H9 (cell line): Measurements from ENCODE around the gene DDX51. TPM values are rescaled to one million over a fixed set of nuclear protein-coding genes. Genes with fewer than 3 reads are reported as not detected.
"Not testable (repeated sequence)": the region's sequence is repeated elsewhere in the genome, so short reads cannot be mapped to it uniquely, and the experiment has no call there.

Experiments used
- DNase-seq: peaks from one replicate; pipeline ENCODE4 v3.0.0-alpha.2; 2017
- H2AFZ ChIP-seq: one replicate; pipeline ENCODE4 v1.6.1; 2013; ENCODE audit warnings: mild to moderate bottlenecking, low read length, control low read depth, moderate library complexity
- H2AK5ac ChIP-seq: 2 replicates; pipeline ENCODE4 v1.6.1; 2013; ENCODE audit warnings: low read length, control low read depth, mixed read lengths; ENCODE audit not compliant: insufficient read length
- H2BK120ac ChIP-seq: one replicate; pipeline ENCODE4 v1.6.1; 2013; ENCODE audit warnings: low read depth, mild to moderate bottlenecking, low read length, control low read depth, inconsistent platforms; ENCODE audit not compliant: poor library complexity, severe bottlenecking
- H2BK12ac ChIP-seq: 2 replicates; pipeline ENCODE4 v1.6.1; 2013; ENCODE audit warnings: low read length, control low read depth, mixed read lengths, low read depth; ENCODE audit not compliant: insufficient read length
- H2BK15ac ChIP-seq: 2 replicates; pipeline ENCODE4 v1.6.1; 2013; ENCODE audit warnings: low read depth, low read length, control low read depth
- H2BK20ac ChIP-seq: one replicate; pipeline ENCODE4 v1.6.1; 2013; ENCODE audit warnings: low read depth, mild to moderate bottlenecking, low read length, control low read depth, inconsistent platforms; ENCODE audit not compliant: poor library complexity, severe bottlenecking
- H2BK5ac ChIP-seq: 2 replicates; pipeline ENCODE4 v1.6.1; 2013; ENCODE audit warnings: low read length, control low read depth, mixed read lengths; ENCODE audit not compliant: insufficient read length
- H3K14ac ChIP-seq: 2 replicates; pipeline ENCODE4 v1.6.1; 2013; ENCODE audit warnings: low read length, control low read depth; ENCODE audit not compliant: insufficient read depth
- H3K18ac ChIP-seq: 2 replicates; pipeline ENCODE4 v1.6.1; 2013; ENCODE audit warnings: low read depth, mild to moderate bottlenecking, mixed read lengths, low read length, control low read depth; ENCODE audit not compliant: insufficient read length
- H3K23ac ChIP-seq: 2 replicates; pipeline ENCODE4 v1.6.1; 2013; ENCODE audit warnings: low read length, control low read depth, mixed read lengths, low read depth; ENCODE audit not compliant: insufficient read length
- H3K23me2 ChIP-seq: 2 replicates; pipeline ENCODE4 v1.6.1; 2013; ENCODE audit warnings: low read depth, mild to moderate bottlenecking, mixed read lengths, low read length, control low read depth; ENCODE audit not compliant: insufficient read length, poor library complexity, severe bottlenecking
- H3K27ac ChIP-seq: 2 replicates; pipeline ENCODE4 v1.5.1; 2013; ENCODE audit warnings: low read length, control low read depth, mixed read lengths, low read depth; ENCODE audit not compliant: insufficient read length
- H3K27me3 ChIP-seq: 2 replicates; pipeline ENCODE4 v1.6.1; 2013; ENCODE audit warnings: low read length, control low read depth, inconsistent platforms; ENCODE audit not compliant: insufficient read depth
- H3K4ac ChIP-seq: 2 replicates; pipeline ENCODE4 v1.6.1; 2013; ENCODE audit warnings: low read depth, mild to moderate bottlenecking, control low read depth, inconsistent platforms, low read length, moderate library complexity
- H3K4me1 ChIP-seq: 2 replicates; pipeline ENCODE4 v1.6.1; 2013; ENCODE audit warnings: low read length, control low read depth, inconsistent platforms; ENCODE audit not compliant: insufficient read depth
- H3K4me2 ChIP-seq: 2 replicates; pipeline ENCODE4 v1.6.1; 2013; ENCODE audit warnings: low read length, control low read depth, mixed read lengths; ENCODE audit not compliant: insufficient read length, insufficient read depth
- H3K56ac ChIP-seq: 2 replicates; pipeline ENCODE4 v1.6.1; 2013; ENCODE audit warnings: low read depth, mild to moderate bottlenecking, mixed read lengths, low read length, control low read depth; ENCODE audit not compliant: insufficient read length
- H3K79me1 ChIP-seq: 2 replicates; pipeline ENCODE4 v1.6.1; 2013; ENCODE audit warnings: low read depth, mild to moderate bottlenecking, moderate library complexity, low read length, control low read depth, inconsistent platforms; ENCODE audit not compliant: insufficient read depth, poor library complexity, severe bottlenecking
- H3K79me2 ChIP-seq: 2 replicates; pipeline ENCODE4 v1.6.1; 2013; ENCODE audit warnings: low read length, control low read depth, inconsistent platforms; ENCODE audit not compliant: insufficient read depth
- H3K9ac ChIP-seq: 2 replicates; pipeline ENCODE4 v1.6.1; 2013; ENCODE audit warnings: low read length, control low read depth, mixed read lengths; ENCODE audit not compliant: insufficient read length; ENCODE audit errors: extremely low read depth
- H3K9me3 ChIP-seq: one replicate; pipeline ENCODE4 v1.6.1; 2013; ENCODE audit warnings: low read depth, low read length, inconsistent platforms; ENCODE audit not compliant: control insufficient read depth
- H3T11ph ChIP-seq: one replicate; pipeline ENCODE4 v1.6.1; 2013; ENCODE audit warnings: mild to moderate bottlenecking, low read length, control low read depth, inconsistent platforms
- H4K20me1 ChIP-seq: one replicate; pipeline ENCODE4 v1.6.1; 2013; ENCODE audit not compliant: control insufficient read depth, insufficient read length, insufficient read depth
- H4K5ac ChIP-seq: 2 replicates; pipeline ENCODE4 v1.6.1; 2013; ENCODE audit warnings: low read depth, mild to moderate bottlenecking, mixed read lengths, low read length, control low read depth; ENCODE audit not compliant: insufficient read length
- H4K8ac ChIP-seq: replicated peaks from 2 replicates; pipeline ENCODE4 v1.6.1; 2013; ENCODE audit warnings: low read length, control low read depth, mixed read lengths, low read depth; ENCODE audit not compliant: insufficient read length
- H4K91ac ChIP-seq: 2 replicates; pipeline ENCODE4 v1.6.1; 2013; ENCODE audit warnings: low read depth, mild to moderate bottlenecking, moderate library complexity, mixed read lengths, low read length, control low read depth; ENCODE audit not compliant: insufficient read length
- H3K27ac Mint-ChIP-seq, 3 experiments: 2 replicates in 2 of 3; 3 replicates in 1 of 3; pipeline ENCODE4 v1.8.0; 2020 to 2021; ENCODE audit warnings: mixed read lengths in 3 of 3, mild to moderate bottlenecking in 1 of 3, moderate library complexity in 1 of 3
- H3K27me3 Mint-ChIP-seq: 2 replicates; pipeline ENCODE4 v1.8.0; 2021; ENCODE audit warnings: low read depth, mild to moderate bottlenecking, moderate library complexity, mixed read lengths
- H3K36me3 Mint-ChIP-seq, 3 experiments: 2 replicates in 2 of 3; 3 replicates in 1 of 3; pipeline ENCODE4 v1.8.0; 2020 to 2021; ENCODE audit warnings: low read depth in 3 of 3, mixed read lengths in 3 of 3; ENCODE audit not compliant: insufficient read depth in 1 of 3
- H3K4me1 Mint-ChIP-seq, 2 experiments: 2 replicates each; pipeline ENCODE4 v1.8.0; 2020; ENCODE audit warnings: mixed read lengths in 2 of 2
- H3K4me3 Mint-ChIP-seq, 2 experiments: 2 replicates in 1 of 2; 3 replicates in 1 of 2; pipeline ENCODE4 v1.8.0; 2020 to 2021; ENCODE audit warnings: mild to moderate bottlenecking in 2 of 2, mixed read lengths in 2 of 2, moderate library complexity in 1 of 2
- H3K9me3 Mint-ChIP-seq, 2 experiments: 2 replicates in 1 of 2; 3 replicates in 1 of 2; pipeline ENCODE4 v1.8.0; 2020; ENCODE audit warnings: mild to moderate bottlenecking in 2 of 2, mixed read lengths in 2 of 2, moderate library complexity in 1 of 2
- CTCF ChIP-seq: fragments of 200-600 bp; sonication (generic); conservative IDR thresholded peaks from 3 replicates; pipeline ENCODE4 v1.8.0; 2021; ENCODE audit warnings: antibody characterized with exemption, mild to moderate bottlenecking
- WGBS: extraction: QIAGEN DNeasy Blood & Tissue Kit; methylation state at CpG from one replicate; pipeline ENCODE4 v1.1.7; 2013; ENCODE audit warnings: missing lambda C conversion rate, low lambda C conversion rate, mixed read lengths; ENCODE audit not compliant: insufficient read length; ENCODE audit errors: extremely low coverage; 5-methylcytosine and 5-hydroxymethylcytosine counted together
- total RNA-seq: library from RNA; stranded (reverse); gene quantifications from 2 replicates; pipeline ENCODE4 v1.2.1, GENCODE V29; 2021

DDX51 gene
- total RNA-seq, 1 experiment from 2014 or later: 37.9 TPM

DNA sequence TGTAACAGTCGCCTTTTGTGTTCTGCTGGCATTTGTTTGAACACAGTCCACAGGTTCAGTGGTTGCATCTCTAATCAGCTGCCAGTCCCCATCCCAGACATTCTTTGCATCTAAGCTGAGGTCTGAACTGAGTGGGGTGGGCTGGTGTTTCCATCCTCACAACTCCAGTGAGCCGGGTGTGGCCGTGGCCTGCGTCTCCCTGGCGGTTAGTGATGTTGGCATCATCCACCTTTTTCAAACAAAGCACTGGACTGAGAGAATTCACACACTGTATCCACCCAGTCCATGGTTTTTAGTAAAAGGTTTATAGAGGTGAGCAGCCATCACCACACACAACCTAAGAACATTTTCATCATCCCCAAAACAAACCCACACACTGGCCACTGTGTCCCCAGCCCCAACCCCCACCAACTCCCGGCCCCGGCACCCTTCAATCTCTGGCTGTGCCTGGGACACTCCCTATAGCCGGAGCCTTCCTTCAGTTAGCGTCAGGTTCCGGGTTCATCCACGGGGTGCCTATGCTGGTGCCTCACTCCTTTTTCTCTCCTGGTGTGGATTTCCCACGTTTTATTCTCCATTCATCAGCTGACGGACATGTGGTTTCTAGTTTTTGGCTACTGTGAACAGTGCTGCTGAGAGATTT is 6.5 kb downstream of the DDX51 start:
- Histone ChIP-seq H3K14ac (no peak overlapping the region), H3K27me3 (no peaks in the 10 kb centered on the region), H2AK5ac (no peak overlapping the region), H2BK20ac (no peak overlapping the region), H4K91ac (no peak overlapping the region), H2BK5ac (no peak overlapping the region), H3K9me3 (no peaks in the 10 kb centered on the region), H2BK15ac (no peak overlapping the region), H4K5ac (no peak overlapping the region), H4K20me1 (no peaks in the 10 kb centered on the region), H2AFZ (no peak overlapping the region), H3K79me1 (no peaks in the 10 kb centered on the region), H4K8ac (no peak overlapping the region), H3K23ac (no peak overlapping the region), H3K18ac (no peak overlapping the region), H3T11ph (no peak overlapping the region), H3K27ac (no peak overlapping the region), H3K9ac (no peak overlapping the region), H3K4ac (no peak overlapping the region), H3K4me2 (no peak overlapping the region), H2BK120ac (no peak overlapping the region), H3K79me2 (no peaks in the 10 kb centered on the region; the same call in 1 of the 2 replicates), H2BK12ac (no peak overlapping the region), H3K23me2 (no peaks in the 10 kb centered on the region), H3K4me1 (no peaks in the 10 kb centered on the region), H3K56ac (no peak overlapping the region)
- no peak for DNase-seq
- WGBS: no CpG with 5 or more reads among the region's 13 CpGs
- H3K27ac Mint-ChIP-seq: no peak overlapping the region
- peaks cover 21 to 41% (median 41%) of the 10 kb centered on the region in 3 experiments for H3K36me3 Mint-ChIP-seq
- H3K4me3 Mint-ChIP-seq: no peak overlapping the region
- H3K9me3 Mint-ChIP-seq: peaks cover 2 to 3% of the 10 kb centered on the region in 2 experiments; a peak in 3 of 5 replicates
- TF ChIP-seq CTCF: no peak
- H3K27me3 Mint-ChIP-seq: peaks cover 22% of the 10 kb centered on the region
- H3K4me1 Mint-ChIP-seq: no peaks in the 10 kb centered on the region

DNA sequence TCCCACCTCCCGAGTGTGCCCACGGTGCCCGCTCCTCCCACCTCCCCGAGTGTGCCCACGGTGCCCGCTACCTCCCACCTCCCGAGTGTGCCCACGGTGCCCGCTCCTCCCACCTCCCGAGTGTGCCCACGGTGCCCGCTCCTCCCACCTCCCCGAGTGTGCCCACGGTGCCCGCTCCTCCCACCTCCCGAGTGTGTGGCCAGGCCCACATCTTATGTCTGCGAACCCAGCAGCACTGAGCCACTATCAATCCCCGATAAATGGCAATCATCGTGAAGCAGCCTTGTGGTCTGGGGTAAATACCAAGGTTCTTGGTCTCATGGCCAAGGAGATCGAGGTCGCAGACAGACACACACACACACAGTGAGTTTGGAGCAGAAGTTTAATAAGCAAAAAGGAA is 7.9 kb downstream of the DDX51 start:
- Mint-ChIP-seq H3K27me3 (peaks cover 29% of the 10 kb centered on the region), H3K36me3 (peaks cover 18 to 35% (median 30%) of the 10 kb centered on the region in 3 experiments)
- not testable (repeated sequence) for H3K27ac Mint-ChIP-seq, H2BK12ac ChIP-seq, H4K8ac ChIP-seq, H3K23me2 ChIP-seq, H4K5ac ChIP-seq, H3K79me1 ChIP-seq, H2BK15ac ChIP-seq, H3K9me3 ChIP-seq, H2AK5ac ChIP-seq, H3K79me2 ChIP-seq, H3K4me1 Mint-ChIP-seq, H3K27me3 ChIP-seq, H3T11ph ChIP-seq, H3K4ac ChIP-seq, H2BK120ac ChIP-seq, H2BK5ac ChIP-seq, H4K20me1 ChIP-seq, H3K23ac ChIP-seq, H2AFZ ChIP-seq, H3K27ac ChIP-seq, H3K9ac ChIP-seq, H3K18ac ChIP-seq, H4K91ac ChIP-seq, H3K14ac ChIP-seq, H3K9me3 Mint-ChIP-seq, H3K4me2 ChIP-seq, H3K4me1 ChIP-seq, H2BK20ac ChIP-seq, H3K4me3 Mint-ChIP-seq, H3K56ac ChIP-seq, DNase-seq
- no CpG with 5 or more reads among the region's 21 CpGs for WGBS
